GM19328 (cell line): ENCODE measurements around the gene BLACAT1.
"Not testable (repeated sequence)": the region's sequence is repeated elsewhere in the genome, so short reads cannot be mapped to it uniquely, and the experiment has no call there.

Source experiments
- ATAC-seq: cut with Tn5 transposase; IDR thresholded peaks from one replicate; pipeline ENCODE4 v1.9.1; 2021; ENCODE audit warnings: mild to moderate bottlenecking, moderate library complexity; ENCODE audit not compliant: unreplicated experiment

Gene BLACAT1

DNA sequence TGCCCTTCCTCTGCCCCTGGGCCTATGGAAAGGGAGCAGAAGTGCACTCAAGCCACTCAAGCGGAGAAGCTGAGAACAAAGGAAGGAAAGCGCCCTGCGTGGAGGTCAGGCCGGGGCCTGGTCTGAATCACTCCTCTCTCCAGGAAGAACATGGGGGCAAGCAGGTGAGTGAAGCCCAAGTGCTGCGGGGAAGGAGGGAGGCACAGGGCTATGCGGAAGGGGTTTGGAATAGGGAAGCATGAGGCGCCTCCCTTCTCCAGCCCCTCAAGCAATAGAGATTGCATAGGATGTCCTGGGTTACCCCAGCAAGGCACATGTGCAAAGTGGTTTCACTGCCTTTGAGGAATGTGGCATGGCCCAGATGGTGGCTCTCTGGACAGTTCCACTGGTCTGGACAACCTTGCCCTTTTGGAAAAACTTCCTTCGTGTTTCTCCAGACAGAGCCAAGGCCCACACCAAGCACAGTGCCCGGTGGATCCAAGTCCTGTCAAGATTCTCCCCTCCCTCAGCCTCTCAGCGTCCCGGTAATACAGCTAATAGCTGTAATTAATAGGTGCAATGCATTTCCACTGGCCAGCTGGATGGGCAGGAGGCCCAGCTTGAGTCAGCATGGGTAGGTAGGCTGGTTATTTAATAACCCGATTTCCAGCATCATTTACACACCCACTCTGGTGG, 13.7 kb downstream of the BLACAT1 start:
- ATAC-seq: no peak

DNA sequence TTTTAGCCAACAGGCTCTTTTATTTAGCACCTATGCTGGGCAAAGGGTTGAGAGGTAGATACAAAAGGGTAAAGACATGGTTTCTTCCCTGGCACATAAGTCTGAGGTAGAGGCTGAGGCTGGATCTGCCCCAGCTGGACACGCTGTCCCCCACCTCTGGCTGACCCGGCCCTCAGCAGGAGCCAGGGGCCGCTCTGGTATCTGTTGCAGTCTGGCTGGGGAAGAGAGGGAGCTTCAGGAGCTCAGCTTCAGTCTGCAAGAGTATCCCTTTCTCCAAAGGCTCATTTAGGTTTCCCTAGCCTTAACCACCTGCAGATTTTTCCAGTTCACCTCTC, 14.2 kb downstream of the BLACAT1 start:
- ATAC-seq: no peak

DNA sequence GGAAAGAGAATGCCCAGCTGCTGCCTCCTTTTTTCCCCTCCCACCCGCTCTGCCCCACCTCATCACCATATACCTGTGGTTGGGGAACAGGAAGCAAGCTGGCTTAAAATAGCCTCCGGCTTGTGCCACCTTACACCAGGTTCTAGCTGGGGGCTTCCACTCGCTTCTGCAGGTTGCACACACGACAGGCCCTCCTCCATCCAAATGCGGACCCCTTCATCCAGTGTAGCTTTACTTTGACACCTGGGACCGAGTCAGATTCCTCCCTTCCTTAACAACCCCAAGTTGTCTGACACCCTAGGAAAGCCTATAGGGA, 14.6 kb downstream of the BLACAT1 start:
- no peak for ATAC-seq

DNA sequence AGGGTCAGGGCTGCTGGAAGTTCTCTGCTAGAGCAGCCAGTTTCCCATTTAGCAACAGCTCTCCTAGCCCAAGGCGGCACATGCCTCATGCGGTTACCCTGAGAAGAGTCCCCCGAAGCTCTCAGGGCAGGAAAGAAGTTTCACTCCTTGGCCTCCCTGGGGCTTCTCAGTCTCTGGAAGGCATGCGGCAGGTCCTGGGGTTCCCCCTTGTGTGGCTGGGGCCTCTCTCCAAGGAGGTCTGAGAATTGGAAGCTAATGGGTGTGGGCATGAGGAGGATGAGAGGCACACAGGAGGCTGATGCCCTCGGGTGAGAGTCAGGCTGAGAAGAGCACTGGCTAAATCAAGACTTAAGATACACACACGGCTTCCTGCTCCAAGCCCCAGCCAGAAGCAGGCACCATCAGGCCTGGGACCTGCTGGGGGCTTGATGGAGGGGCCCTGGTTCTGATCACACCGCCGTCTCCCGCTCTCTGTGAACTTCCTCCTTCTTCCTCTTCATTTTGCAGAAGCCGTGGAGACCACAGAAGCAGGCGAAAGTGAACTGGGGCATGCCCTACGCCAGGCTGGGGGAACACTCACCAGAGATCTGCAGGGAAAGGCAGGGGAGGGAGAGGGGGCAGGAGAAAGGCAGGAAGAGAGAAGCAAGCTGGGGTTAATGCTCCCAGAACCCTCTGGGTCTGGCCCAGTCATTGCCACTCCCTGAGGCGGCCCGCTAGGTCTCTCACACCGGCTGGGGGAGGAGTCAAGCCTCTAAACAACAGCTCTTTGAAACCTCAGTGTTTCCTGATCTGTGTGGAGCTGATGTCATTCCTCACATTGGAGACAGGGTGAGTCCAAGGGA, 15.1 kb downstream of the BLACAT1 start:
- ATAC-seq: no peak

DNA sequence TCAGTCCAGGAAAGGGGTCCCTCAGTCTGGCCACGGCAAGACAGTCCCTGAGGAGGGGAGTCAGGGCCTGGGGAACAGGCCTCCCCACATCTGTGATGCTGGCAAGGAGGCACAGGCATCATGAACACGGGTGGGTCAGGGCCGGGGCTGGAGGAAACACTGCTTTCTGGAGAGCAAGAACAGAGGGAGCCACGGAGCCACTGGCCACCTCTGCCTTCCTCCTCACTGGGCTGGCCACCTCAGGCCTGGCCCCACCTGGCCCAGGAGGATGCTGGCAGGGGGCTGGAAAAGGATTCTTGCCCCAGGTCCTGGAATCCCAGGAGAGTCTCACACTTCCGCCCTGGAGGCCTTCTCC, 15.7 kb downstream of the BLACAT1 start:
- ATAC-seq: no peak

DNA sequence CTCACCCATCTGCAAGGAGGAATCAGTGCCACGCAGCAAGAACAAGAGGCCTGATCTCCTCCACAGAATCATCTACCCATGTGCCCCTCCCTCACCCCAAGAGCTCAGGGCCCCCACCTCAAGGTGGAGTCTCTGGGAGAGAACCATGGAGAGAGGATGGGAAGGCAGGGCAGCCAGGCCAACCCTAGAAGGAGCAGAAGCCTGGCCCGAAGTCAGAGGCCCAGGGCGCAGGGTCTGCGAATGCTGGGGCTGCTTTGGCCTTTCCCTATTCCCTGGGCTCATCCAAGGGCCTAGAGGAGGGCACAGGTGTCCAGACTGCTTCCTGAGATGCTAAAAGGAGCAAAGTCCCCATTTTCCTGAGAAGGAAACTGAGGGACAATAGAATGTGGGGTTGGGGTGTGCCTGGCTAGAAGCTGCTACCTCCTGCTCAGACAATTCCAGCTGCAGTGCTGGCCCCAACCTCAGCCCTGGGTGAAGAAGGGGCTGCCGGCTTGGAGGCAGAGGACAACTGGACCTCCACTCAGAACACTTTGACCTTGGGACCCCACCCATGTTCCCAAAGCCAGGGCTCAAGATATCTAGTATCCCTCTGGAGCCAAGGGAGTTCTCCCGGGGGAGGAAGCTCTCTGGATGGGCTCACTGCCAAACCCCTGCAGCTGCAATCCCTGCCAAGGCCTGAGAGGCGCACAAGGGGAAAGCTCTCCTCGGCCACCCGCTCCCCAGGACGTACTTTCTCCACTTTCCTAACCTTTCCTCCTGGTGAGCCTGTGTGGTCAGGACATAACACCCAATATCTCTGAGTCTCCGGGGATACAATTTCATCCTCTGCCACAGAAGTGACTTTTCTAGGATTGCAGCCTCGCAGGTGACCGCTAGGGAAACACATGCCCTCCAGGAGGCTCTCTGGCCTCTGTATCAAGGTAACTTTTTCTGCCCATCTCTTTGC, 17.4 kb downstream of the BLACAT1 start:
- no peak for ATAC-seq

DNA sequence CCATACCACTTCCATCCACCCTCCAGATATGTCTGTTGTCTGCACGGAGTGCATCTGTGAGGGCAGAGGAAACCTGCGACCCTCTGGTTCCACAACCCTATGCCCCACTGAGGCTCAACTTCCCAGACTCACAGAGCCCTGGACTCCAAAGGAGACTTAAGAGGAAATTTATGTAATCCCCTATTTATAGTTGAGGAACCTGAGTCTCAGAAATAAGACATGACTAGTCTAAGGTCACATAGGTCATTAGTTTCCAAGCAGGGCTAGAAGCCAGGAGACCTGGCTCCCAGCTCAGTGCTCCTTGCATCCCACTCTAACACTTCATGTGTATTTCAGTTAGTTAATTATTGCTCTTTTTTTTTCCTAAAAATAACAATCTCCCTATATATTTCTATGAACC, 18.3 kb downstream of the BLACAT1 start:
- ATAC-seq: no peak

DNA sequence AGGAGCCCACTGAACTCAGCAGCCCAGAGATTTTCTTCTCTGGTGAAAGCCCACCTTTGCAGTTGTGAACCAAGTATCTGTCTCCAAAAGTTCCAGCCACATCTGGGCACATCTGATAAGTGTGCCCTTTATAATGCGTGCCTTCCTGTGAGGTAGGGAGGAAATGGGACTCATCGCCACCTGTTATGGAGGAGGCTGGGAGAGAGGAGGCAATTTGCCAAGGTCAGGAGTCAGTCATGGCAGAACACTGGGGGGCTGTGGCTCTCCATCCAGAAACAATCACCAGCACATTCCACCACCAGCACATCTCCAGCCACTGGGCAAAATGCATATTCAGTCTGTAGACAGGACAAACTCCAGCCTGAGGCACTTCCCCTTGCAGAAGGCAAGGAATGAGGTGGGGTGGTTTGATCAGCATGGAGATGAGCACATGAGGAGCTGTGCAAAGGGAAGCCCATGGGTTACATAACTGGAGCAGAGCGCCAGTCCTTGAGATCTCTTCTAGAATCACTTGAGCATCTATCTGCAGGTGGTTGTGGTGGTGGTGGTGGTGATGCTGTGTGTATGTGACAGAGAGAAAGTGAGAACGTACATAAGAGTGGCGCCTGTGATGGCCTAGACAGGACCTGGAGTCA, 19.0 kb downstream of the BLACAT1 start:
- no peak for ATAC-seq

DNA sequence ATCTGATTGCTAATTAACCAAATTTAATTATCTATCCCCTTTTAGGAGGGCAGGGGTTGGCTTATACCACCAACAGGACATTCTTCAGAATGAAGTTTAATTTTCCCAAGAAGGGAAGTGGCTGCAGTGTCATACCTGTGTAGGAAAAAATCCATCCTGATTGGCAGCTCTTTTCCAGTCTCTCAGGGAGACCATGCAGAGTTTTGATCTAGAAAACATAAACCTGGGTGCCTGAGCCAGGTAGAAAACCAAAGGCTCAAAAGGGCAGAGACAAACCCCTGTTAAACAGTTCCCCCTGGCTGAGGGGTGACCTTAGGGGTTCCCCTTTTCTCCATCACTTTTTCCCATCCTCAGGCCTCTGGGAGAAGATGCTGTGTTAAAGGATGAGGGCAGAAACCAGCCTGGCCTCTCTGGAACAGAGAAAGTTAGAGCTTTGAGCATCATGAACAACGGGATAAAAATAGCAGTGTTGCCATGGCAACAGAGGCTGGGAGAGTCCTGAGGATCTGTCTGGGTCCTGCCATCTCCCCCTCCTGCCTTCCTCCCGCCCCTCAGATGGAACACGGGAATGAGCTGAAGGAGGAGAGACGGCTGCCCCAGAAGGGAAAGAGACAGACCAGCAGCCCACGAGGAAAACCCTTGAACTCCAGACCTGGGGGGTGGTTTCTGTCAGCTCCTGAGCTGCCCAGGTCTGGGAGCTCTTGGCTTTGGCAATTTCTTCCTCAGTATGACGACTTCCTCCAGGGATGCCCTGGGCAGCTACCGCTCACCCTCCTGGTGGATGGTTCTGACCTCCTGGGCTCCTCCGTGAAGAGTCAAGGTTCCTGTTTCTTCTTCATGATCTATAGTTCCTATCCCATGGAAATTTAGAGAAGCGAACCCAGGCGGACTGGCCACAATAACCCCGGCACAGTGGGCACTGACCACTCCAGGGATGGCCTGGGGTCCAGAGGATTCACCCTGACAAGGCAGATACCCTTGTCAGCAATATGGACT, 20.0 kb downstream of the BLACAT1 start:
- ATAC-seq: no peak

DNA sequence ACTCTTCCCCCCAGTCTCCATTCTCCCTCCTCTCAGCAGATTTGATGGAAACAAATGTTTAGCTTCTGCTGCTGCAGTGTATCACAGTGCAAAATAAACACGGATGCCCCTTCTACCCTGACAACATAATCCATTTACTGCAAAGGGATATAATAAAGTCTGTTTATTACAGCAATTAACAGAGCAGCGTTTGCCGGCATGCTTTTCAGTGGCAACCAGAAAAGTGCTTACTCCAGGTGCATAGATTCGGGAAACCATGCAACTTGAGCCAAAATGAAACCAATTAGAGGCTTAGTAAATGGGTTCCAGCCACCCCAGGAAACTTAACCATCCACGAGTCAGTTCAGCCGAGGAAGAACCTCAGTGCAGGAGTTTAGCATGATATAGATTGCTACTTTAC, 21.1 kb downstream of the BLACAT1 start:
- no peak for ATAC-seq

DNA sequence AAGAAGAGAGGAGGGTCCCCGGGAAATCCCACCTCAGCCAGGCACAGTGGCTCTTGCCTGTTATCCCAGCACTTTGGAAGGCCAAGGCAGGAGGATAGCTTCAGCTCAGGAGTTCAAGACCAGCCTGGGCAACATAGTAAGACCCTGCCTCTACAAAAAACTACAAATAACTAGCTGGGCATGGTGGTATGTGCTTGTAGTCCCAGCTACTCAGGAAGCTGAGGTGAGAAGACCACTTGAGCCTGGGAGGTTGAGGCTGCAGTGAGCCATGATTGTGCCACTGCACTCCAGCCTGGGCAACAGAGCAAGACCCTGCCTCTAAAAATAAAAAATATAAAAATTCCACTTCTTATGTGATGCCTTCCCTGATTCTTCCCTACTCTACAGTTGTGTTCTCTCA, 23.2 kb downstream of the BLACAT1 start:
- ATAC-seq: not testable (repeated sequence)

DNA sequence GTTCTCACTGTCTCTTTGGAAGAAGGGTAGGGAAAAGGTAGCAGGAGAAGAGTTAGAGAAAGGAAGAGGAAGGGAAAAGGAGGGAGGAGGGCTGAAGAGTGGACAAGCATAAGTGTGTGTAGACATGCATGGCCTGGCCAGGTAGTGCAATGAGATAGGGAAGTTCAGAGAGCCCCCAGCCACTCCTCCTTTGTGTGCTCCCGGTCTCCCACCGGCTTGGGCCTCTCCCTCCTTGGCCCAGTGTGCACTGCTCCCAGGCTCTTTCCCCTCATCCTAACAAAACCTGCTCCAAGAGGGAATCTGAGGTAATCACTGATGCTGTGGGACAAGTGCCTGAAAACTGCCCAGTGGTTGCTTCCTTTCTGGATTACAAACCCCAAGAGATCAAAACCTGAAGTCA, 23.7 kb downstream of the BLACAT1 start:
- ATAC-seq: no peak

DNA sequence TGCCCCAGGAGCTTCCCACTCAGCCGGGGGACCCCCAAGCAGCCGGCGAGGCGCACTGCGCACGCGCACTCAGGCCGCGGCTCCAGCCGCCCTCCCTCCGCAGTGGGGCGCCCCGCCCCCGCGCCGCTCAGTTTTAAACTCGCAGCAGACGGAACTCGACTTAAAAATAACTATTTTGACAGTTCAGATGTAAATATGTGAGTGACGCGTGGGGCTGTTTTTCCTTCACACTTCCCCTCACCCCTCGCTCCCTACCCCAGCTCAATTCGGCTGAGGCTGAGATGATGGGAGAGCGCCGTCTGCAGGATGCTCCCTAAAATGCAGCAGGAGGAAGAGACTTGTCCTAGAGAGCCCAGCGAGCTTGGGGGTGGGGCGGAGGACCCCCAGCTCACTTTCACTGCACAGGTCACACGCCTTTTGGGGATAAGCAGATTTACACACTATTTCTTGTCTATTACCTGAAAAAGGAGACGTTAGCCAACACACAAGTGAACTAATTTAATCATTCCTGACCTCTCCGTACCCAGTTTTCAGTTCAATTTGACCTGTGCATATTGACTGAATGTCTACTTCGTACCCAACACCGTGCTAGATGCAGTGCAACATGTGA, 25.0 kb downstream of the BLACAT1 start:
- ATAC-seq: no peak

DNA sequence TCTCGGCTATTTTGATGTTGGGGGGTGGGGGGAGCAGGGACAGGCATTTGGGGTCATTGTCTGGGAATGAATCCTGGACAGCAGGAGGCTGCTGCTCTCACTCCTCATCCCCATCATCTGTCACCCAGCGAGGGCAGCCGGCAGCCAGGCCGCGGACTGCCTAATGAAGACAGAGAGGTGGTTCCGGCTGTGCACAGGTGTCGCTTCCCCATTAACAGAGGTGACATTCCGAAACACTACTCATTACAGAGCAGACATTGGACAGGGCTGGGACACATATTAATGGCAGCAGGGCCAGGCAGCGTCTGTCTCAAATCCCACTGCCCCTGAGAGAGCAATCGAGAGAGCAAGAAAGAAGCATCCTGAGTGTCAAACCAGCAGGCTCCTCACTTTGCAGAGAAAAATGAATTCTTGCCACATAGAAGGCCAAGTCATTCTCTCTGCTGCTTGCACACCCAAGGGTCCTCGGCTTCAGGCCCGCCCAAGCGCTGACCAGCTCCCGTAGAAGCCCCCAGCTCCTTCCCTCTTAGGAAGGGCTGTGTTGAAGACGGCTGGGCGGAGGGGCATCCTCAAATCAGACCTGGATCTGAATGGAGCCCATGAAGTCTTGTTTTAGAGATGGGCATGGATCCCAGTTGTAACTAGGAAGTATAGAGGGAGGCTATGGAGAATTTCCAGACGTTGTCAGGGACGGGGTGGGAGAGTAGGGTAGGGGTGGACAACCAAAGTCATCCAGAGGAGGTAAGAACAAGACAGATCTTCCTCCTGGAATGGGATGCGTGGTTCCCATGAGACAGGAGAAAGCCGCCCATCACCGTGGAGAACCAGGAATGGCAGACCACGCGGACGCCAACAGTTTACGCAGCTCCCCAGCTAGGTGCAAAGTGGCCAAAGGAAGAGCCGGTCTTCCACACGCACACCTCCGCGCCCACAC, 25.8 kb downstream of the BLACAT1 start:
- ATAC-seq: no peak

DNA sequence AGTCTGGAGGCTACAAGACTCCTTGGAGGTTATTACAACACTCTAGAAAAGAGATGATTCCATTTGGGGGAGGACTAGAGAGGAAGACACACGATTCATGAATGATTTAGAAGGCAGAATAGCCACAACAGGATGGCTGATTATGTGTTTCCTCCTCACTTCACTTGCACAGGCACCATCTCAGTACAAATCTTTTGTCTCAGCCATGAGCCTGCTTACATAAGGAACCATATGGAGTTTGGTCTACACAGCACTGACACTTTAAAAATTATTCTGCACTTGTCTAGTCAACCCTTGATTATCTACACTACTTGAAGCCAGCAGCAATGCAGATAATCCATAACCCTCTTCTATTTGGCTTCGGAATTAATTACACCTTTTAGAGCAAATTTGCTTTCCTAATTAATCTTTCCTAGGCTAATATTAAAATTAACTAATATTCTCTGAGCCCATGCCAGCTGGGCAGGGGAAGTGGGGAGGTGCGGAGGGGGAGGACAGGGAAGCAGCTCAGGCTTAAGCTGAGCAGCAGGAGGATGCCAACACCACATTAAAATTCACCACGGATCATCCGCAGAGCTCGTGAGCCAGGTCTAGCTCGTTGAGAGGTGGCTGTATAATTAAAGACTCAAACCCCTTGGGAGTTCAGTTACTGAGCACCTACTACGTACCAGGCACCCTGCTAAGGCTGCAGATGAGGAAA, 30.8 kb downstream of the BLACAT1 start:
- no peak for ATAC-seq

DNA sequence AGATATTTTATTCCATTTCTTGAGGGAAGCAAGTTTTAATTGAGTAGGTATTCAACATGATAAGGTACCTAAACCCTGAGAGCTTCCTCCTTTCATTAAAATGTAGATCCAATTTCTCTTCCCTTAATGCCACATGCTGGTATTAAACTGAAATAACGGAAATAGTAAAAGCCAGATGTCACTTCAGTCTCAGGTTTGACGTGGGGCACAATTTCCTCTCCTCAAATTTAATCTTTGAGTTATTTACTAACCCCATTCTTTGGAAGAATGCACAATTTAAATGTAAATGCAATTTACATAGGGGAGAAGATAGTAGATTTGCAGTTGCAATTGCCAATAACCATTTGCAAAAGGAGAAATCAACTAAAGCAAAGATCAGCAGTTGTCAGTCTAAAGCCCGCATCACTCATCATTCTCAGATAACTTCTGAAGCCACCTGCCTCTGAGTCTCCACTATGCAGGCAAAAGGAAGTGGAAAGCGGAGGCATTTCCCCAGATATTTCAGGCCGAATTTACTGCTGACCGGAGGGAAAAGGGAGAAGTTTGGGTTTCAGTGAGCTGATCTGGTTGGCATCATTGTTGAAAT, 31.9 kb downstream of the BLACAT1 start:
- no peak for ATAC-seq

DNA sequence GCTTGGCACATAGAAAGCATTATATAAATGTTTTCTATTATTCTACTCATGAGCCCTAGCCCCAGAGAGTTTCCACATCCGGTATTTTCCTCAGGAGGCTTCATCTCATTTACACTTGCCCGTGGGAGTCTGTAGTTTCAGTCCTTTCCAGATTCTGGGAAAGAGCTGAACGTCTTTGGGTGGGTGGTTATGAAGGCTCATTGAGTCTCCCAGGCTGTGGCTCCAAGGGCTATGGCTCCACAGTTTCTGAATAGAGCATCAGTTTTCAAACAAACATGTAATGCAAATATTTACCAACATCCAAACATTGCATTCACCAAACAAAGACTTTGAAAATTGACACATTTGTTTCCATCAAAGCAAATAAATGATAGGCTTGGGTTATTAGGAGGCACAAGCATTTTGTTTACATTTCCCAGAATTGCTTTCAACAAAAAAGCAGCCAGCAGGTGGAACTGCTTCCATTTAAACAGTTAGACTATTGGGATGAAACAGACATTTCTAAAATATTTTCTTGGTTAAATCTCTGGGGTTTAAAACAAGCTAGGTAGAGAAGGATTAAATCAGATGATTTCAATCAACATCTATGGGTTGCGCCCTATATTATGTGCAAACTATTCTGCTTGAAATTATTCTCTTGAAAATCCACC, 32.7 kb downstream of the BLACAT1 start:
- ATAC-seq: no peak
